HG02759 (cell line): Measurements from ENCODE around the gene RNF11.

ENCODE experiments used
- ATAC-seq: cut with Tn5 transposase; IDR thresholded peaks from one replicate; pipeline ENCODE4 v1.9.1; 2021; ENCODE audit warnings: mild to moderate bottlenecking, moderate library complexity; ENCODE audit not compliant: unreplicated experiment

Gene RNF11

GRCh38 chr1:51294566-51295184, 58.6 kb downstream of the RNF11 start:
- no peak for ATAC-seq

- ATAC-seq, result no peak
These were observed 59.9 kb downstream of the RNF11 start for GRCh38 chr1:51295926-51296325.

- ATAC-seq, result peak; percentile 70
These were observed 60.6 kb downstream of the RNF11 start for GRCh38 chr1:51296383-51297357.

- ATAC-seq, result no peak
These were observed 61.6 kb downstream of the RNF11 start for GRCh38 chr1:51297401-51298321.

- no peak for ATAC-seq
These were observed 62.2 kb downstream of the RNF11 start for GRCh38 chr1:51298322-51298705.

GRCh38 chr1:51299185-51299885, 63.3 kb downstream of the RNF11 start:
- no peak for ATAC-seq

GRCh38 chr1:51299981-51300670, 64.1 kb downstream of the RNF11 start:
- no peak for ATAC-seq

- peak; percentile 36 for ATAC-seq
These were observed 65.2 kb downstream of the RNF11 start for GRCh38 chr1:51301152-51301843.

- no peak for ATAC-seq
These were observed 65.7 kb downstream of the RNF11 start for GRCh38 chr1:51301844-51302162.

GRCh38 chr1:51302270-51302669, 66.2 kb downstream of the RNF11 start:
- ATAC-seq, result no peak

- ATAC-seq, result no peak
These were observed 66.7 kb downstream of the RNF11 start for GRCh38 chr1:51302746-51303145.

- no peak for ATAC-seq
These were observed 67.2 kb downstream of the RNF11 start for GRCh38 chr1:51303315-51303714.

- ATAC-seq, result peak; percentile 46
These were observed 67.7 kb downstream of the RNF11 start for GRCh38 chr1:51303751-51304251.

- no peak for ATAC-seq
These were observed 68.3 kb downstream of the RNF11 start for GRCh38 chr1:51304360-51304759.

GRCh38 chr1:51305371-51305823, 69.3 kb downstream of the RNF11 start:
- peak; percentile 35 for ATAC-seq

- ATAC-seq, result no peak
These were observed 70.9 kb downstream of the RNF11 start for GRCh38 chr1:51306950-51307349.

GRCh38 chr1:51308636-51309035, 72.6 kb downstream of the RNF11 start:
- no peak for ATAC-seq

GRCh38 chr1:51309291-51309690, 73.2 kb downstream of the RNF11 start:
- no peak for ATAC-seq
